ENCODE measurements around the gene CHDH. TPM values are rescaled to one million over a fixed set of nuclear protein-coding genes. Genes with fewer than 3 reads are reported as not detected.

The CHDH gene
- polyA plus RNA-seq, 1 donor from 2014 or later: 0.45 TPM

- Mint-ChIP-seq H3K9me3 (no peaks in the 10 kb centered on the region), H3K27me3 (peaks cover 2% of the 10 kb centered on the region), H3K36me3 (no peaks in the 10 kb centered on the region), H3K27ac (no peak overlapping the region), H3K4me3 (no peak overlapping the region), H3K4me1 (no peaks in the 10 kb centered on the region)
Measured at GRCh38 chr3:53780806-53781205, 65.4 kb downstream of the CHDH start.

DNA sequence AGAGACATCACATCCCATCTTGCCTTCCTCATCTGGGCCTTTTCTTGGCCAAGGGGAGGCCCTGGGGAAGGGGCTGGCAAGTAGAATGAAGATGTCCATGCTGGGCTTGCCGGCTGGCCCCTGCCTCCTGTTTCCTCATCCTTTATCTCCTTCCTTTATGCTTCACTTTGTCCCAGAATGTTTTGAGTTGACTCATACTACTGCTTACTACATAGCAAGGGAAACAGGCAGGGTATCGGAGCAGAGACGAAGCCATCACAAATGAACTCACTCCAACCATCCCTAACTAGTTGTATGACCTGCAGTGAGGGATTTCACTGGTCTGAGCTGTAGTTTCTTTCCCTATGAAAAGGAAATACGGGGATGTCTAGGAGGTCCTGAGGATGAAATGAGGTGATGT is 66.0 kb downstream of the CHDH start:
- no peaks in the 10 kb centered on the region for H3K36me3 Mint-ChIP-seq
- H3K27ac Mint-ChIP-seq: no peak overlapping the region
- H3K4me3 Mint-ChIP-seq: no peak overlapping the region
- no peaks in the 10 kb centered on the region for H3K4me1 Mint-ChIP-seq
- H3K27me3 Mint-ChIP-seq: peaks cover 2% of the 10 kb centered on the region
- H3K9me3 Mint-ChIP-seq: no peaks in the 10 kb centered on the region

GRCh38 chr3:53778153-53778552 is 68.1 kb downstream of the CHDH start:
- H3K9me3 Mint-ChIP-seq: no peaks in the 10 kb centered on the region
- H3K27me3 Mint-ChIP-seq: no peaks in the 10 kb centered on the region
- H3K4me3 Mint-ChIP-seq: no peak overlapping the region
- H3K4me1 Mint-ChIP-seq: peaks cover 5 to 17% (median 5%) of the 10 kb centered on the region in 3 donors
- no peak overlapping the region for H3K27ac Mint-ChIP-seq
- peaks cover 2% of the 10 kb centered on the region for H3K36me3 Mint-ChIP-seq

DNA sequence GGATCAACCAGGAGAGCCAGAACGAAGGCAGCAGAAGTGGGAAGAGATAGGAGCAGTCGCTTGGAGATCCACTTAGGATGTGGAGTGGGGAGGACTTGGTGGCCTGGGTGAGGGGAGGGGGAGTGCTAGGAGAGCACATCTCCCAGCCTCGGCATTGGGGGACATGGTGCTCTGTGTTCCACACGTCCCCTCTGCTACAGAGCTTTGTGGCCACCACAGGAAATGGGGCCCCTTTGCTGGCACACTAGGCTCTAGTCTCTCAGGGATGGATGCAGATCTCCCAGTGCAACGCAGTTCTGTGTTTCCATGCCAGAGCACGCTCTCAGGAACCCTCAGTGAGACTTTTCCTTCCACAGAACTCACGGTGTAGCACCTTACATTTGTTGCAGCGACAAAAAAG is 68.8 kb downstream of the CHDH start:
- peaks cover 2% of the 10 kb centered on the region for H3K36me3 Mint-ChIP-seq
- H3K4me3 Mint-ChIP-seq: no peak overlapping the region
- H3K4me1 Mint-ChIP-seq: peaks cover 5 to 17% (median 8%) of the 10 kb centered on the region in 3 donors
- H3K27ac Mint-ChIP-seq: no peak overlapping the region
- no peaks in the 10 kb centered on the region for H3K27me3 Mint-ChIP-seq
- H3K9me3 Mint-ChIP-seq: no peaks in the 10 kb centered on the region

DNA sequence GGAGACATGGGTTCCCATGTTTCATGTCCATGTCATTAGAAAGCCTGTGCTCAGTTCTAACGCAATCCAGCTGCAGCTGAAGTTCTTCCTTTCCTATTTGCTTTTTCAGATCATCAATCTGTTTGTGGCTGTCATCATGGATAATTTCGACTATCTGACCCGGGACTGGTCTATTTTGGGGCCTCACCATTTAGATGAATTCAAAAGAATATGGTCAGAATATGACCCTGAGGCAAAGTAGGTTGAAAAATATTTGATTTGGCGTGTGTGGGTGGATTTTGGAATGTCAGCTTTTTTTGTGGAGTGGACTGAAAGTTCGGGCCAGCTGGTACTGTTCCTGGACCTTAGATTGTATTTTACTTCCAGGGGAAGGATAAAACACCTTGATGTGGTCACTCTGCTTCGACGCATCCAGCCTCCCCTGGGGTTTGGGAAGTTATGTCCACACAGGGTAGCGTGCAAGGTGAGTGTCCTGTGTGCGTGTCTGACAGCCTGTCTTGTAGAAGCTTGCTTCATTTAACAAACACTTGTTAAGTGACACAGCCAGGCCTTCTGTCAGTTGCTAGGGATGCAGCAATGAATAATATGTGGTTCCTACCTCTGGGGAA is 69.6 kb downstream of the CHDH start:
- Mint-ChIP-seq H3K9me3 (no peaks in the 10 kb centered on the region), H3K27ac (peak overlapping the region in 1 of 3 donors; percentile 32), H3K27me3 (peaks cover 2% of the 10 kb centered on the region), H3K4me1 (peaks cover 5 to 17% (median 8%) of the 10 kb centered on the region in 3 donors), H3K4me3 (no peak overlapping the region), H3K36me3 (peaks cover 2% of the 10 kb centered on the region)

DNA sequence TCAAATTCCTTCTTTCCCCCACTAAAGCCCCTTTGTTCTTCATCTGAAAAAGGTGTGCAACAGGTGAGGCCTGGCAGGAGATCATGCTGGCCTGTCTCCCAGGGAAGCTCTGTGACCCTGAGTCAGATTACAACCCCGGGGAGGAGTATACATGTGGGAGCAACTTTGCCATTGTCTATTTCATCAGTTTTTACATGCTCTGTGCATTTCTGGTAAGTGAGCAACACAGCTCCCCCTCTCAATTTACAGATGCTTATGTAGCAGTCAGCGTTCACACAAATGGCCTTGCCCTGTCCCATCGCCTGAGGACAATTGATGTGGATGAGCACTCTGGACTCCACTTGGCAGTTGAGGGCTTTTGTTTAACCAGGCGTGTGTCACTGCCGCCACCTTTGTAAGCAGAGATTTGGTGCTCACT is 70.4 kb downstream of the CHDH start:
- Mint-ChIP-seq H3K4me3 (no peak overlapping the region), H3K4me1 (peaks cover 5 to 17% (median 8%) of the 10 kb centered on the region in 3 donors), H3K9me3 (no peaks in the 10 kb centered on the region), H3K36me3 (peaks cover 2% of the 10 kb centered on the region), H3K27me3 (peaks cover 2% of the 10 kb centered on the region), H3K27ac (peak overlapping the region in 1 of 3 donors; percentile 89)

- H3K4me3 Mint-ChIP-seq: no peak overlapping the region
- H3K27ac Mint-ChIP-seq: peak overlapping the region in 1 of 3 donors; percentile 65
- H3K36me3 Mint-ChIP-seq: peaks cover 2% of the 10 kb centered on the region
- peaks cover 5 to 17% (median 8%) of the 10 kb centered on the region in 3 donors for H3K4me1 Mint-ChIP-seq
- peaks cover 2% of the 10 kb centered on the region for H3K27me3 Mint-ChIP-seq
- no peaks in the 10 kb centered on the region for H3K9me3 Mint-ChIP-seq
Measured at GRCh38 chr3:53775018-53775417, 71.2 kb downstream of the CHDH start.

DNA sequence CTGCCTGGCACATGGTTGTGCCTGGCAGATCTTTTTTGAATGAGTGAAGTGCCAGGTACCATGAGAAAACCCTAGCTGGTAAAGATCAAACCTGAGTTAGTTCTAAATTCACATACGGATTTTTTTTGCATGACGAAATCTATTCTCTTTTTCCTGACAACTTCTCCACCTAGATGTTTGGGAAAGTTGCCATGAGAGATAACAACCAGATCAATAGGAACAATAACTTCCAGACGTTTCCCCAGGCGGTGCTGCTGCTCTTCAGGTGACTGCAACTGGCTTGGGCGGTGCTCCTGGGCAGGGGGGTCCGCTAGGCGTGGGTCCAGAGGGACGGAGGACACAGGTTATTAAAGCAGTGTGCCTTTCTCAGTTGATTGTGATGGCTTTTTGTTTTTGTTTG is 71.8 kb downstream of the CHDH start:
- Mint-ChIP-seq H3K9me3 (no peaks in the 10 kb centered on the region), H3K36me3 (peaks cover 2% of the 10 kb centered on the region), H3K27ac (peak overlapping the region in 1 of 3 donors; percentile 65), H3K27me3 (peaks cover 2% of the 10 kb centered on the region), H3K4me3 (no peak overlapping the region), H3K4me1 (peaks cover 5 to 18% (median 8%) of the 10 kb centered on the region in 3 donors)

- H3K27me3 Mint-ChIP-seq: peaks cover 4% of the 10 kb centered on the region
- H3K9me3 Mint-ChIP-seq: no peaks in the 10 kb centered on the region
- H3K27ac Mint-ChIP-seq: no peak overlapping the region
- peaks cover 5 to 18% (median 8%) of the 10 kb centered on the region in 3 donors for H3K4me1 Mint-ChIP-seq
- H3K36me3 Mint-ChIP-seq: peaks cover 2% of the 10 kb centered on the region
- H3K4me3 Mint-ChIP-seq: peak overlapping the region in 2 of 4 donors; percentile 30 to 84
Measured at GRCh38 chr3:53773611-53774368, 72.4 kb downstream of the CHDH start.

DNA sequence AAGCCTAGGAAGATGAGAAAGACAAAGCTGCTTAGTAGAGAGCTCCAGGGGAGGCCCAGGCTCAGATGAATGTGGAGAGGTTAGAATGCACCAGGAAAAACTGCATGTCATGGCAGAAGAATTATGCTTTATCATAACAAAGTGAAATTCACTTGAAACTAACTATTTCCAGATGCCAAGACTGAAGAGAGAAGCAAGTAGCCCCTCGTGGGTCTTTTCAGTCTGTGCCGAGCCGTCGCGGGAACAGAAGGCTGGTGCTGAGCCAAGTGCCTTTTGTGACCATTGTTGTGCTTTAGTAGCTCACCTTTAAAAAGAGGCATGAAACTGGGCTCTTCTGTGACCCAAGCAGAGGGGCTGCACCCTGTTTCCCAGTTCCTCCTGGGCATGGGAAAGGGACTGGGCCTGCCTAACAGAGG is 73.2 kb downstream of the CHDH start:
- peak overlapping the region in 2 of 4 donors; percentile 30 to 41 for H3K4me3 Mint-ChIP-seq
- no peaks in the 10 kb centered on the region for H3K9me3 Mint-ChIP-seq

DNA sequence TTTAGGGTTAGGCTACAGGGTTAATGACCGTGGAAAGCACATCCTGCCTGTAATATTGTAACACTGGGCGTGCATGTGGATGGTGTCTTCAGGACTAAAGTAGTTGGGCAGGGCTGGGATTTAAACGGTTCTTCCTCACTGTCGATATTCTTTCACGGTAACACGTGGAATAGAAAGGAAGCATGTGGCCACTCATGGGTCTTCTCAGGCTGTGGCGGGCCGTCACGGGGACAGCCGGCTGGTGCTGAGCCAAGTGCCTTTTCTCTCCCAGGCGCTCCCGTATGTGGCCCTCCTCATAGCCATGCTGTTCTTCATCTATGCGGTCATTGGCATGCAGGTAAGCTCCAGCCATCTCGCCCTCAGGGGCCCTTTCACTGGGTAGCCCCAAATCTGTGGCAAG is 73.7 kb downstream of the CHDH start:
- H3K4me1 Mint-ChIP-seq: peaks cover 5 to 18% (median 8%) of the 10 kb centered on the region in 3 donors

More for the DNA sequence above, 73.2 kb downstream of the CHDH start:
- peaks cover 2% of the 10 kb centered on the region for H3K36me3 Mint-ChIP-seq
- no peak overlapping the region for H3K27ac Mint-ChIP-seq
- H3K27me3 Mint-ChIP-seq: peaks cover 7% of the 10 kb centered on the region
- peaks cover 5 to 18% (median 8%) of the 10 kb centered on the region in 3 donors for H3K4me1 Mint-ChIP-seq

DNA sequence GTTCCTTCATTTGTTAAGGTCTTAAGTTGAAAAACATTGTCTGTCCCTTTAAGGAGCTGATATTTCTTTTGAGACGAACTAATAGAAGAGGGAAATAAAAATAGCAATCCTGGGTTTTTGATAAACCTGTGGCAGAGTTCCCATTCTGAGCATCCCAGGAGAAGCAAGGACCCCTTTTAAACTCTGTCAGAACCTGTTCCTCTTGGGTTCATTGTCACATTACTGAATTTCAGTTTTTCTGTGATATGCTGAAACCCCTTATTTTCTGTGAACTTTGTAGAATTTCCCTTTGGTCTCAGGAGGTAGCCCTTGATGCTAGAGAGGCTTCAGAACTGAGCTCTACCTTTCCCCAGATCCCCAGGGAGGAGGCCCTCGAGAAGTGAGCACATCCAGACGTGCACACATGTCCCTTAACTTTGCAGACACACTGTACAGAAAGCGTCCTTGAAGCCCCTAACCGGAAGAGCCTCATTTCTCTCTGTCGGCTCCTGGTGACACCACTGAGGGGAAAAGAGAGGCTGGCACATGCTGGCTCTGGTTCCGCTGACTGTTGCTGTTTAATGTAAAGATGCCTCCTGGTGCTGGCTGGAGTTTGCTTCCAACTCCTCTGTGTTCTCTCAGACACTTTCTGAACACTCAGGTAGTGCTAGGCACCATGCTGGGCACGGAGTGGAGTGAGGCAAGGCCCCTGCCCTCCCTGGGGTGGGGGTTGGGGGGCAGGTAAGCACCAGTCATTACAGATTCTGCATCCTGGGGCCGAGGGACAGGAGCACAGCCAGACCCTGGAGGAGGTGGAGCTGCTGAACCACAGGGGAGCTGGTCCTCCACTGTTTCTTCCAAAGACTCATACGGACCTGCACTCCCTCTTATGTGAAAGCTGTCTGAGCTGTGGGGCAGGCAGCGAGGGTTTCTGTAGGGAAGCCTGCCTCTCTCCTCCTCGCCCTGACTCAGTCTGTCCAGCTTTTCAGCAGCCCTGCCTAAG is 77.5 kb downstream of the CHDH start:
- Mint-ChIP-seq H3K27me3 (peaks cover 8% of the 10 kb centered on the region), H3K27ac (no peak overlapping the region), H3K4me3 (peak overlapping the region in 1 of 4 donors; percentile 81)

More for the DNA sequence above, 73.7 kb downstream of the CHDH start:
- Mint-ChIP-seq H3K4me3 (no peak overlapping the region), H3K27ac (no peak overlapping the region), H3K9me3 (no peaks in the 10 kb centered on the region), H3K36me3 (peaks cover 2% of the 10 kb centered on the region), H3K27me3 (peaks cover 7% of the 10 kb centered on the region)

GRCh38 chr3:53766706-53767105 is 79.5 kb downstream of the CHDH start:
- peaks cover 0 to 2% (median 0%) of the 10 kb centered on the region in 3 donors for H3K4me1 Mint-ChIP-seq
- H3K9me3 Mint-ChIP-seq: no peaks in the 10 kb centered on the region
- no peak overlapping the region for H3K27ac Mint-ChIP-seq
- H3K27me3 Mint-ChIP-seq: peaks cover 6% of the 10 kb centered on the region
- H3K36me3 Mint-ChIP-seq: no peaks in the 10 kb centered on the region
- H3K4me3 Mint-ChIP-seq: no peak overlapping the region

More for the DNA sequence above, 77.5 kb downstream of the CHDH start:
- Mint-ChIP-seq H3K4me1 (peaks cover under 1 to 8% (median 2%) of the 10 kb centered on the region in 3 donors), H3K36me3 (no peaks in the 10 kb centered on the region), H3K9me3 (no peaks in the 10 kb centered on the region)

- H3K27me3 Mint-ChIP-seq: peaks cover 6% of the 10 kb centered on the region
- no peak overlapping the region for H3K27ac Mint-ChIP-seq
- H3K36me3 Mint-ChIP-seq: no peaks in the 10 kb centered on the region
- peaks cover 0 to 2% (median 0%) of the 10 kb centered on the region in 3 donors for H3K4me1 Mint-ChIP-seq
- H3K4me3 Mint-ChIP-seq: no peak overlapping the region
- H3K9me3 Mint-ChIP-seq: no peaks in the 10 kb centered on the region
Measured at GRCh38 chr3:53765753-53766152, 80.5 kb downstream of the CHDH start.
